ENCODE results near the gene CFAP53.

CFAP53 gene

DNA sequence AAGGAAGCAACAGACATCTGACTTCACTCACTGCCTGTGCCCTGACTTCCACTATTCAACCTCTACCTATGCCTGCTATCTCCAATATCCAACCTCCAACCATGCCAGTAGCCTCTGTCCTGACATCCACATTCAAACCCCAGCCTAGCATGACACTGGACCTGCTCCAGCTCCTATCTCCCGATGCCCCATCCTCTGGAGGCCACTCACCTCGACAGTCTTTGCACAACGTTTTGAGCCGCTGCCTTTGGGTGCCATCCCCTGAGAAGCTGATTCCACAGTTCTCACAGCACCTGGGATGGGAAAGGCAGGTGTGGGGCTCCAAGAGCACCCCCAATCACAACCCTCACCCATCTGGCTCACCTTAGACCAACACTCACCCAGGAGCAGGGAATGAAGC lies 10.2 kb upstream of the CFAP53 start:
- Histone ChIP-seq H3K4me3 (replicated peaks; ENCODE audit: low read depth, low read length) (no peak overlapping the region), H3K36me3 (ENCODE audit: control insufficient read depth, insufficient read depth, low read length) (peaks cover 46% of the 10 kb centered on the region), H3K27me3 (replicated peaks; ENCODE audit: control insufficient read depth, insufficient read depth, low read length) (no peaks in the 10 kb centered on the region)
- TF ChIP-seq CTCF (IDR thresholded peaks at IDR 0.05; ENCODE audit: insufficient read depth, low read length, poor library complexity, severe bottlenecking) = no peak
- no peak for DNase-seq (ENCODE audit: extremely low read depth, insufficient read length)

DNA sequence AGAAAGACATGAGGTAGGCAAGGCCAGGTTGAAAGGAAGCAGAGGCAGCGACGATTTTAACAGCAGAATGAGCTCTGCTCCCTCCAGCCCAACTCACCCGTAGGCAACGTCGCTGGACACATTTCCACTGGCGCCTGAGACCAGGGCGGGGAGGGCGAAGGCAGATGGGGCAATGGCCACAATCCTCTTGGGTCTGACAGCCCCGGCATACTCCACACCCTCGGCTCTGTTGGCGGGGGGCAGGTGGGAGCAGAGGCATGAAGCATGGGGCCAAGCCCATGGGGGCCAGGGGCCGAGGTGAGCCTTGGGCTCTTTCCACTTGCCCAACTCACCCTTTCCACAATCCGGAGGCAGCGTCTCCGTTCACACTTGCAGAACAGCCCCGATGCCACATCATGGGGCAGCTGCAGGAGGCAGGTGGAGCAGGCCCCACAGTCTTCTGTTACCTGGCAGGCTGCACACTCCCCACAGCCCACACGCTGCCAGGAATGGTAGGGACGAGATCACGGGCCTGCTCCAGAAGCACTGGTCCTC lies 9.3 kb upstream of the CFAP53 start:
- no peak for DNase-seq (ENCODE audit: extremely low read depth, insufficient read length)
- Histone ChIP-seq H3K4me3 (replicated peaks; ENCODE audit: low read depth, low read length) (no peak overlapping the region), H3K27me3 (replicated peaks; ENCODE audit: control insufficient read depth, insufficient read depth, low read length) (no peaks in the 10 kb centered on the region), H3K36me3 (ENCODE audit: control insufficient read depth, insufficient read depth, low read length) (peaks cover 50% of the 10 kb centered on the region)
- TF ChIP-seq CTCF (IDR thresholded peaks at IDR 0.05; ENCODE audit: insufficient read depth, low read length, poor library complexity, severe bottlenecking) = no peak

DNA sequence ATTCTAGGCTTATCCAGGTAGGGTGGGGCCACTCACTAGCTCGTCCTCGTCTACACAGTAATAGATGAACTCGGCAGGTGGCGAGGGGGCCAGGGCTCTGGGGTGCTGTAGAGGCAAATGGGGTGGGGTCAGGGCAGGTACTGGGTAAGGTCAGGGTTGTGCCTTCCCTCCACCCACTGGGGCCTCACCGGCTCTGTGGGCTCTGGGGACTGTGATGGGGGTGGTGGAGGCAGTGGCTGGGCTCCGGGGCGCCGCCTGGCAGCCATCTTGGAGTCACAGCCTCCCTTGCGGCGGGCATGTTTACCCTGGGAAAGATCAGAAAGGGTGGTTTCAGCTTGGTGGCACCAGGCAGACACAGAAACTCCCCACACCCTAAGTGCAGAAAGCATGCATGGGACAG lies 8.6 kb upstream of the CFAP53 start:
- Histone ChIP-seq H3K27me3 (replicated peaks; ENCODE audit: control insufficient read depth, insufficient read depth, low read length) (no peaks in the 10 kb centered on the region), H3K36me3 (ENCODE audit: control insufficient read depth, insufficient read depth, low read length) (peaks cover 55% of the 10 kb centered on the region), H3K4me3 (replicated peaks; ENCODE audit: low read depth, low read length) (no peak overlapping the region)
- TF ChIP-seq CTCF (IDR thresholded peaks at IDR 0.05; ENCODE audit: insufficient read depth, low read length, poor library complexity, severe bottlenecking) = no peak
- DNase-seq (ENCODE audit: extremely low read depth, insufficient read length) = no peak

GRCh38 chr18:50274044-50274442 lies 7.7 kb upstream of the CFAP53 start:
- Histone ChIP-seq H3K27me3 (replicated peaks; ENCODE audit: control insufficient read depth, insufficient read depth, low read length) (no peaks in the 10 kb centered on the region), H3K4me3 (replicated peaks; ENCODE audit: low read depth, low read length) (no peak overlapping the region), H3K36me3 (ENCODE audit: control insufficient read depth, insufficient read depth, low read length) (peaks cover 61% of the 10 kb centered on the region)
- no peak for DNase-seq (ENCODE audit: extremely low read depth, insufficient read length)
- no peak for TF ChIP-seq CTCF (IDR thresholded peaks at IDR 0.05; ENCODE audit: insufficient read depth, low read length, poor library complexity, severe bottlenecking)

- Histone ChIP-seq H3K36me3 (ENCODE audit: control insufficient read depth, insufficient read depth, low read length) (peaks cover 62% of the 10 kb centered on the region), H3K4me3 (replicated peaks; ENCODE audit: low read depth, low read length) (no peak overlapping the region), H3K27me3 (replicated peaks; ENCODE audit: control insufficient read depth, insufficient read depth, low read length) (no peaks in the 10 kb centered on the region)
- TF ChIP-seq CTCF (IDR thresholded peaks at IDR 0.05; ENCODE audit: insufficient read depth, low read length, poor library complexity, severe bottlenecking) = no peak
- DNase-seq (ENCODE audit: extremely low read depth, insufficient read length) = no peak
These were observed 7.1 kb upstream of the CFAP53 start for GRCh38 chr18:50273203-50274043.
